PC-3 (cell line): ENCODE measurements around the gene ERGIC1. TPM values are rescaled to one million over a fixed set of nuclear protein-coding genes. Genes with fewer than 3 reads are reported as not detected.
A peak's percentile ranks its signal among the peaks of the same experiment; 100 is the strongest.

Experiments
- ATAC-seq: fragments of 200-7000 bp; cut with Tn5 transposase; 2 replicates; pipeline ENCODE4 v1.9.1; 2020; ENCODE audit warnings: mild to moderate bottlenecking, moderate library complexity
- BruUV-seq: library from RNA; stranded (reverse); fragments of 400-500 nt; replicated peaks from 2 replicates; lab custom pipeline; 2021; lab: Mats Ljungman, UMichigan
- CTCF ChIA-PET: fragments of 300-600 bp; sonication (Branson Sonifier 250); formaldehyde crosslinking; loops from one replicate; lab custom pipeline; 2022; ENCODE audit warnings: antibody characterized with exemption; lab: Charles Lee
- POLR2A ChIA-PET: fragments of 300-600 bp; sonication (Branson Sonifier 250); formaldehyde crosslinking; loops from one replicate; lab custom pipeline; 2022; ENCODE audit warnings: antibody characterized with exemption; ENCODE audit not compliant: unreplicated experiment; lab: Charles Lee
- DNase-seq: peaks from one replicate; pipeline ENCODE4 v3.0.0-alpha.2; 2015
- H2AFZ ChIP-seq: fragments of 300-600 bp; sonication (generic); 2 replicates; pipeline ENCODE4 v1.6.0; 2016; ENCODE audit warnings: antibody characterized with exemption, low read length
- H3F3A ChIP-seq: fragments of 300-600 bp; sonication (generic); one replicate; pipeline ENCODE4 v1.6.0; 2017; ENCODE audit warnings: antibody characterized with exemption, low read length, control low read depth, mild to moderate bottlenecking; ENCODE audit not compliant: unreplicated experiment
- H3K27ac ChIP-seq: fragments of 300-600 bp; sonication (generic); 2 replicates; pipeline ENCODE4 v1.5.1; 2016; ENCODE audit warnings: mild to moderate bottlenecking, low read length
- H3K27me3 ChIP-seq: fragments of 300-600 bp; sonication (generic); 2 replicates; pipeline ENCODE4 v1.6.1; 2016; ENCODE audit warnings: low read length, mixed read lengths
- H3K36me3 ChIP-seq: fragments of 300-600 bp; sonication (generic); 2 replicates; pipeline ENCODE4 v1.6.1; 2016; ENCODE audit warnings: low read depth, mixed run types, low read length, mixed read lengths
- H3K4me1 ChIP-seq: fragments of 300-600 bp; sonication (generic); 2 replicates; pipeline ENCODE4 v1.5.1; 2016; ENCODE audit warnings: low read length; ENCODE audit not compliant: insufficient read depth
- H3K4me2 ChIP-seq: fragments of 300-600 bp; sonication (generic); 2 replicates; pipeline ENCODE4 v1.6.0; 2016; ENCODE audit warnings: low read length
- H3K4me3 ChIP-seq: fragments of 300-600 bp; sonication (generic); 2 replicates; pipeline ENCODE4 v1.5.1; 2016; ENCODE audit warnings: mild to moderate bottlenecking, low read length, mixed read lengths
- H3K79me2 ChIP-seq: fragments of 300-600 bp; sonication (generic); 2 replicates; pipeline ENCODE4 v1.6.1; 2017; ENCODE audit warnings: low read length, mixed read lengths
- H3K9ac ChIP-seq: fragments of 300-600 bp; sonication (generic); 2 replicates; pipeline ENCODE4 v1.6.0; 2016; ENCODE audit warnings: mild to moderate bottlenecking, low read length
- H3K9me2 ChIP-seq: fragments of 300-600 bp; sonication (generic); replicated peaks from 2 replicates; pipeline ENCODE4 v1.6.1; 2016; ENCODE audit warnings: mixed run types, low read length, mixed read lengths
- H3K9me3 ChIP-seq: fragments of 300-600 bp; sonication (generic); 2 replicates; pipeline ENCODE4 v1.6.1; 2016; ENCODE audit warnings: low read length, mixed read lengths
- H4K20me1 ChIP-seq: fragments of 300-600 bp; sonication (generic); 2 replicates; pipeline ENCODE4 v1.6.1; 2016; ENCODE audit warnings: low read length, mixed read lengths
- CTCF ChIP-seq: fragments of 300-600 bp; sonication (generic); conservative IDR thresholded peaks from 2 replicates; pipeline ENCODE4 v1.5.1; 2017; ENCODE audit warnings: antibody characterized with exemption, low read depth, mild to moderate bottlenecking, low read length
- EZH2 ChIP-seq: fragments of 300-600 bp; sonication (generic); IDR thresholded peaks from one replicate; pipeline ENCODE4 v1.6.1; 2017; ENCODE audit warnings: antibody characterized with exemption, mild to moderate bottlenecking, low read length; ENCODE audit not compliant: unreplicated experiment
- EZH2phosphoT487 ChIP-seq: fragments of 300-600 bp; sonication (generic); IDR thresholded peaks from 2 replicates; pipeline ENCODE4 v1.6.1; 2018; ENCODE audit warnings: mild to moderate bottlenecking, antibody characterized with exemption, low read length, borderline replicate concordance
- intact Hi-C: fragments of 100-400 bp; cut with micrococcal nuclease; formaldehyde crosslinking; loops from 2 replicates; pipeline ENCODE4 v1.9.0; 2023
- total RNA-seq: library from RNA; depleted of rRNA; stranded (reverse); fragments of >200 nt; gene quantifications from 2 replicates; pipeline ENCODE4 v1.2.3, GENCODE V29; 2014

Gene ERGIC1
- total RNA-seq, 1 experiment from 2014 or later: 148 TPM

GRCh38 chr5:172789687-172790495, 44.2 kb upstream of the ERGIC1 start:
- Histone ChIP-seq H3K9me2 (no peaks in the 10 kb centered on the region), H2AFZ (no peak overlapping the region)

GRCh38 chr5:172790496-172790889, 43.6 kb upstream of the ERGIC1 start:
- DNase-seq (no peak), ATAC-seq (no peak)
- Histone ChIP-seq H3K9ac (no peak overlapping the region), H4K20me1 (no peaks in the 10 kb centered on the region), H3F3A (no peaks in the 10 kb centered on the region), H3K36me3 (no peaks in the 10 kb centered on the region), H3K4me1 (peaks cover 23% of the 10 kb centered on the region), H3K27me3 (no peaks in the 10 kb centered on the region), H3K9me2 (no peaks in the 10 kb centered on the region), H3K4me2 (no peak overlapping the region), H2AFZ (no peak overlapping the region), H3K79me2 (no peaks in the 10 kb centered on the region), H3K4me3 (no peak overlapping the region), H3K9me3 (no peaks in the 10 kb centered on the region), H3K27ac (no peak overlapping the region)
- intact Hi-C loops: no loop called here
- CTCF ChIA-PET: no interaction called here
- no TSS peak for BruUV-seq
- no peak for TF ChIP-seq CTCF
- TF ChIP-seq EZH2phosphoT487: no peak
- TF ChIP-seq EZH2: no peak
- POLR2A ChIA-PET: no interaction called here

More at GRCh38 chr5:172789687-172790495, 44.2 kb upstream of the ERGIC1 start:
- H3K4me1 ChIP-seq: peaks cover 23% of the 10 kb centered on the region
- TF ChIP-seq CTCF (no peak), EZH2phosphoT487 (no peak), EZH2 (no peak)
- no peaks in the 10 kb centered on the region for H3F3A ChIP-seq
- DNase-seq (no peak), ATAC-seq (peak; percentile 16)
- no peak overlapping the region for H3K4me2 ChIP-seq
- no peaks in the 10 kb centered on the region for H3K36me3 ChIP-seq
- intact Hi-C loops: no loop called here
- no peaks in the 10 kb centered on the region for H3K9me3 ChIP-seq
- H4K20me1 ChIP-seq: no peaks in the 10 kb centered on the region
- ChIA-PET POLR2A (no interaction called here), CTCF (no interaction called here)
- no peak overlapping the region for H3K27ac ChIP-seq
- no peak overlapping the region for H3K9ac ChIP-seq
- no peaks in the 10 kb centered on the region for H3K27me3 ChIP-seq
- no peaks in the 10 kb centered on the region for H3K79me2 ChIP-seq
- no peak overlapping the region for H3K4me3 ChIP-seq
- no TSS peak for BruUV-seq

GRCh38 chr5:172791286-172791685, 42.8 kb upstream of the ERGIC1 start:
- no TSS peak for BruUV-seq
- Histone ChIP-seq H3K36me3 (no peaks in the 10 kb centered on the region), H3K27me3 (no peaks in the 10 kb centered on the region), H3F3A (no peaks in the 10 kb centered on the region), H4K20me1 (no peaks in the 10 kb centered on the region), H3K4me3 (no peak overlapping the region), H3K4me2 (no peak overlapping the region), H3K9ac (no peak overlapping the region), H3K9me2 (no peaks in the 10 kb centered on the region), H2AFZ (no peak overlapping the region), H3K9me3 (no peaks in the 10 kb centered on the region), H3K79me2 (no peaks in the 10 kb centered on the region), H3K27ac (no peak overlapping the region), H3K4me1 (peaks cover 23% of the 10 kb centered on the region)
- intact Hi-C loops: no loop called here
- DNase-seq (no peak), ATAC-seq (no peak)
- ChIA-PET POLR2A (no interaction called here), CTCF (no interaction called here)
- TF ChIP-seq EZH2 (no peak), CTCF (no peak), EZH2phosphoT487 (no peak)
